NCI-H1694 (cell line): ENCODE data around the gene SIGLEC9.
"Not testable (repeated sequence)": the region's sequence is repeated elsewhere in the genome, so short reads cannot be mapped to it uniquely, and the experiment has no call there.

Experiments
- DNase-seq: peaks from one replicate; lab custom pipeline; 2025; lab: John Stamatoyannopoulos, UW

SIGLEC9 gene

DNA sequence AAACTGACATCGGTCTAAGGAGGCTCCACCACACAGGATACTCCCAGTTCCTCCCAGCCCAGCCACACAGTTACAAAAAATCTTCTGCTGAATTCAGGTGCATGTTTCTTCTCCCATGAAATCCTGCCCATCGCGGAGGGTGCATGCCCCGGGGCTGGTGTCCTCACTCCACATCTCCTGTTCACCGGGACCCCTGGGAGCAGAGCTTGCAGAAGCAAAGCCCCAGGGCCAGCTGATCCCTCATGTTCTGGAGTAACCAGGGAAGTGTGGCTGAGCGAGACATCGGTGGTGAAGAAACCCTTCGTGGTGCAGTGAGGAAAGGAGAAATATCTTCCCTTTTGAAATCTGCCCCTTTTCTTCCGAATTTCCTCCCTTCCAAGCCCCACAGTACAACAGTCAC is 904 bp upstream of the SIGLEC9 start:
- DNase-seq = no peak

DNA sequence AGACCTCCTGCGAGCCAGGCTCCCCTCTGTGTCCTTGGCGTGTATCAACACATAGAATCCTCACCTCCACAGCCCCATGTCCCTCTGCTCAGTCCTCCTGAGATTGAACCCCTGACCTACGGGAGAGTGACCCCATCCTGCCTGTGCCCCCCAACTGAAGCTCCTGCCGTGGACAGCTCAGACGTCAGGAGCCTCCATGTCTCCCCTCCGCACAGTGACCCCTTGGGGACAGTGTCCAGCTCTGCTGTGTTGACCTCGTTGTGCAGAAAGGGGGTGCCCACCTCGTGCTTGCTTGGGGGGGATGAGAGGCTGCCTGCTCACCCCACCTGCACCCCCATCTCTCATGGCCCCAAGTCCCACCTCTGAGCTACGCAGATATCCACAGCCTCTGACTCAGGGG is 490 bp upstream of the SIGLEC9 start:
- DNase-seq = no peak

DNA sequence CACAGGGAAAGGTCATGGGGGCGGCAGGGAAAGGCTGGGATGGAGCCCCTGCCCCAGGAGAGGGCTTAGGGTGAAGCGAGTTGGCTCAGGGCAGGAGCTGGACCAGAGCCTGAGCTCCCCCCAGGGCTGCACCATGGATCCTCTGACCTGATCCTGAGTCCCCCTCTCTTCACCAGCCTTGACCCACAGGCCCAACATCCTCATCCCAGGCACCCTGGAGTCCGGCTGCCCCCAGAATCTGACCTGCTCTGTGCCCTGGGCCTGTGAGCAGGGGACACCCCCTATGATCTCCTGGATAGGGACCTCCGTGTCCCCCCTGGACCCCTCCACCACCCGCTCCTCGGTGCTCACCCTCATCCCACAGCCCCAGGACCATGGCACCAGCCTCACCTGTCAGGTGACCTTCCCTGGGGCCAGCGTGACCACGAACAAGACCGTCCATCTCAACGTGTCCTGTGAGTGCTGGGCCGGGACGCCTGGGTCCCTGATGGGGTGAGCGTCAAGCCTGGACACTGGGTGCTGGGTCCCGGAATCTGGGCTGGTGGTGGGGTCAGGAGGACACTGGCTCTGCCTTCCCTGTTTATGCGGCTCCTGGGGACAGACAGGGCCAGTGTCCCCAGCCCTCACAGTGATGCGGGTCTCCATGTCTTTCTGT is 842 bp downstream of the SIGLEC9 start:
- DNase-seq = no peak

DNA sequence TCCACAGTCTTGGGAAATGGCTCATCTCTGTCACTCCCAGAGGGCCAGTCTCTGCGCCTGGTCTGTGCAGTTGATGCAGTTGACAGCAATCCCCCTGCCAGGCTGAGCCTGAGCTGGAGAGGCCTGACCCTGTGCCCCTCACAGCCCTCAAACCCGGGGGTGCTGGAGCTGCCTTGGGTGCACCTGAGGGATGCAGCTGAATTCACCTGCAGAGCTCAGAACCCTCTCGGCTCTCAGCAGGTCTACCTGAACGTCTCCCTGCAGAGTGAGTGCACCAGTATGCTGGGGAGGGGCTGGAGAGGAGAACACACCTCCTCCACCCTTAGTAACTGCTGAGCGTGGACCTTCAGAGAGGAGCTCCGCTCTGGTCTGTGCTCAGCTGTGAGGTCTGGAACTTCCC is 2.3 kb downstream of the SIGLEC9 start:
- DNase-seq = no peak

DNA sequence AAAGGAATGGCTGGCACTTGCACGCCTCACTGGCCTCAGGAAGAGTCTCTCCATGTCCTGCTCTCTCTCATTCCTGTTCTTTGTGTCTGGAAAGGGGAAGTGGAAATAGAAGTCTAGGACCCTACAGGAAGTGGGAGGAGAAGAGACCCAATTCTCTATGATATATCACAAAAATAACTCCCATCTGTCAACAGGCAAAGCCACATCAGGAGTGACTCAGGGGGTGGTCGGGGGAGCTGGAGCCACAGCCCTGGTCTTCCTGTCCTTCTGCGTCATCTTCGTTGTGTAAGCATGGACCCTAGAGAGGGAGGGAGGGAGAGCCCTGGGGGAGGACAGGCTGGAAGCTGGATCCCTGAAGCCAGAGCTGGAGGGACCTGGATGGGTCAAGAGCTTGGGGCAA is 3.0 kb downstream of the SIGLEC9 start:
- DNase-seq = no peak

DNA sequence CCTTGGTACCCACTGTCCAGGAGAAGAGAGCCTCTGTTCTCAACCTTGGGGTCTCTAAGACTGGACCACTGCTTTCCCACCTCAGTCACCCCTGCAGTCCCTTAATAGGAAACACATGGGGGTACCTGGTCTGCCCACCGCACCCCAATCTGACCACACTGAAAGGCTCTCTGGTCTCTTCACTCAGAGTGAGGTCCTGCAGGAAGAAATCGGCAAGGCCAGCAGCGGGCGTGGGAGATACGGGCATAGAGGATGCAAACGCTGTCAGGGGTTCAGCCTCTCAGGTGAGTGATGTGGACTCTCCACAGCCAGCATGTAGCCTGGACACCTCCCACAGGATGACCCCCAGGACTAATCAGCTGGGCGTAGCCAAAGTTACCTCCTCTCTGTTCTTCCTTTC is 3.5 kb downstream of the SIGLEC9 start:
- no peak for DNase-seq

DNA sequence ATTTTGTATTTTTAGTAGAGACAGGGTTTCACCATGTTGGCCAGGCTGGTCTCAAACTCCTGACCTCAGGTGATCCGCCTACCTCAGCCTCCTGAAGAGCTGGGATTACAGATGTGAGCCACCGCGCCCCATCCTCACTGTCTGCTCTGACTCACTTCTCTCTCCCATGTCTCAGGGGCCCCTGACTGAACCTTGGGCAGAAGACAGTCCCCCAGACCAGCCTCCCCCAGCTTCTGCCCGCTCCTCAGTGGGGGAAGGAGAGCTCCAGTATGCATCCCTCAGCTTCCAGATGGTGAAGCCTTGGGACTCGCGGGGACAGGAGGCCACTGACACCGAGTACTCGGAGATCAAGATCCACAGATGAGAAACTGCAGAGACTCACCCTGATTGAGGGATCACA is 5.0 kb downstream of the SIGLEC9 start:
- DNase-seq = no peak

DNA sequence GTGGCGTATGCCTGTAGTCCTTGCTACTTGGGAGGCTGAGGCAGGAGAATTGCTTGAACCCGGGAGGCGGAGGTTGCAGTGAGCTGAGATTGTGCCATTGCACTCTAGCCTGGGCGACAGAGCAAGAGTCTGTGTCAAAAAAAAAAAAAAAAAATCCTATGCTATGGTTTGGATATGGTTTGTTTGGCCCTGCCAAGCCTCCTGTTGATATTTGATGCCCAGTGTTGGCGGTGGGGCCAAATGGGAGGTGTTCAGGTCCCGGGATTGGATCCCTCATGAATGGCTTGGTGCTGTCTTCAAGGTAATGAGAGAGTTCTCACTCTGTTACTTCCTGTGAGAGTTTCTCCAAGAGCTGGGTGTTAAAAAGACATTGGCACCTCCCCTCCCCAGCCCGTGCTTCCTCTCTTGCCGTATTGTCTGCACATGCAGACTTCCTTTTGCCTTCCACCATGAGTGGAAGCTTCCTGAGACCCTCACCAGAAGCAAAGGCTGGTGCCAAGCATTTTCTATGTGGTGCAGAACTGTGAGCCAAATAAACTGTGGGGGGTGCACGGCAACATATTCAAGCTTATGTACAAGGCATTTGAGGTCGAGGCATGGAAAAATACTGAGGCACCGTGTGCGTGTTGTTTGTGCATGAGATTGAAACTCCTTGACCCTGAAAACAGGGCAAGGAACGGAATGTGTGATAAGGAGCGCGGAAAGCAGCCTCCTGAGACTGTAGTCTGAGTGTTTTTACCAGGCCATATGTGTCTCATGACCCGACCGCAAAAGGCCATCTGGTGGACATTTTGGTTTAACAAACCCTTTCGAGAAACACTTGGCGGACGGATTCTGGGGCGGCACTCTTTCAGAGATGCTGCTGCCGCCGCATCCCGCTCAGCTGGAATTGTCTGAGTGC is 7.3 kb downstream of the SIGLEC9 start:
- no peak for DNase-seq

DNA sequence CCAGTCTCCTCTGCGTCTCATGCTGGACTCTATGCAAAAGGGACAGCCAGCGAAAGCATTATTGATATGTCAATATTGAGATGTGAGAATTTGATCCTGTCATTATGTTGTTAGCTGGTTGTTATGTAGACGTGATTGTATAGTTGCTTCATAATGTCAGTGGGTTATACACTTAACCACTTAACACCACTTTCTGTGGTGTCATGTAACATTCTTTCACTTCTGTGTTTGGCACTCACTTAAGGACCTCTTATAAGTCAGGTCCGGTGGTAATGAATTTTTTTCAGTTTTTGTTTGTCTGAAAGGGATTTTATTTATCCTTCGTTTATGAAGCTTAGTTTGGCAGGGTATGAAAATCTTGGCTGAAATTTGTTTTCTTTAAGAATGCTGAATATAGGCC is 10.3 kb downstream of the SIGLEC9 start:
- no peak for DNase-seq

DNA sequence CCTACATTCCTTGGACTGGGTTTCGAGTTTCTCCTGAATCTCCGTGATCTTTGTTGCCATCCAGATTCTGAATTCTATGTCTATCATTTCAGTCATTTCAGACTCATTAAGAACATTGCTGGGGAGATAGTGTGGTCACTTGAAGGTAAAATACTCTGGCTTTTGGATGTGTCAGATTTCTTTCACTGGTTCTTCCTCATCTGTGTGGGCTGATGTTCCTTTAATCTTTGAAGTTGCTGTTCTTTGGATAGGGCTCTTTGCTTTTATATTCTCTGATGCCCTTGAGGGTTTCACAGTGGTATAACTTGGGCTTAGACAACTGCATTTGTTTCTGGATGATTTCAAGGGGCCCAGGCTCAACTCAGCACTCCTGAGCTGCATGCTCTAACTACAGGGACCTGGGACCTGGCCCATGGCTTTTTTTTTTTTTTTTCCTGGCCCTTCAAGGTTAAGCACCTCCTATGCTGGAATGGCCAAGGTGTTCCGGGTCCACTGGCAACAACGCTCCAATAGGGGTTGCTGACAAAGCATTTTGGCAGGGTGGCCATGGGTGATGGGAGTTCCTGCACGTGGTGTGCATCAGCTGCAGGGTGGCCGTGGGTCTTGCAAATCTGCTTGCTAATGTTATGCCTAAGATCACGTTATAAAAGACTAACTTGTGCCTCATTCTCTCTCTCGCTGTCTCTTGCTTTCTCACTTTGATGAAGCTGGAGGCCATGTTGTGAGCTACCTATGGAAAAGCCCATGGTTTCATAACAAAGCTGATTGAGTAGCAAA is 11.5 kb downstream of the SIGLEC9 start:
- no peak for DNase-seq

DNA sequence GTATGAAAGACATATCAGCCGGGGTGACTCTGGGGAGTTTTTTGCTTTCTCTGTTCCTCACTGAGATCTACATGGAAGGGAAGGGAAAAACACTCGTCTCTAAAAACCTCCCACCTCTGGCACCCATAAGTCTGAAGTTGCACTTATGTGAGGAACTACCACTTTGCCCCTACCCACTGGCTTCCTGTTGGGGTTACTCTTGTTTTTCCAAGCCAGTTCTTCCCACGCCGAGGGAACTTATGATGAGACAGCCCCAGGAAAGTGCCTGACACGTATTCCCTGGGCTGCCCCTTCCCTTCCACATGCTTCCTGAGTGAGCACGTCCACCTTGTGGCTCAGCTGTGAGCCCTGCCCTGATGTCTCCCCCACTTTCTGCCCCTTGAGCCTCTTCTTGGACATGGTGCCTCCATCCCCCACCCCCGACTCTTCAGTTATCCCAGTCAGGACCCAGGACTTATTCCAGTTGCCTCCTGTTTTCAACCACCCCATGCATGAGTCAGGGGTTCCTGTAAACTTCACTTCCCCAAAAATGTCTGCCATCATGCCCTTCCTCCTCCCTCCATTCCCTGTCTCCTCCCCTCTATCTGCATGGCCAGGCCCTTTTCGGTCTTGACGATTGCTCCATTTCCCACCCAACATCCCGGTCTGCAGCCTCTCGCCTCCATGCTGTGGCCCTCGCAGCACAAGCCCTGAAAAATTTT is 12.3 kb downstream of the SIGLEC9 start:
- no peak for DNase-seq

DNA sequence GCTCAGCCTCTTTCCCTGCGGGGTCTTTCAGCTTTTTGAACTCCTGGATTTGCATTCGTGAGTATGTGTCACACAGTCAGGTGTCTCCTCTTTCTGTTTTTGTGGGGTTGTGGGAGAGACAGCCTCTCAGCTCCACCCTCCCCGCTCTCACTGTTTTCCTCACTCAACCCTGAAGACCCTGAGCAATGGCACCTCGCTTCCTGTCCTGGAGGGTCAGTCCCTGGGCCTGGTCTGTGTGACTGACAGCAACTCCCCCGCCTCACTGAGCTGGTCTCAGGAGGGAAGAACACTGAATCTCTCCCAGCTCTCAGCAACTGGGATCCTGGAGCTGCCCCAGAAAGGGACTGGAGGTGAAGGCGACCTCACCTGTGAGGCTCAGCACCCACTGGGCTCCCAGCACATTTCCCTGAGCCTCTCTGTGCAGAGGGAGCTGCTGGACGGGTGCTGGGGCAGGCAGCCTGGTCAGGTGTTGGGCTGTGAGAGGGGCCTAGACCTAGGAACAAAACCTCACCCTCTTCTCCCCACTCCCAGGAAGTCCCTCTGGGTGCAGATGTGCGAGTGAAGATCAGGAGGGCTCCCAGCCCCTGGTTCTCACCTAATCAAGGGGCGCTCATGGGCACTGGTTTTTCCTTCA is 13.2 kb downstream of the SIGLEC9 start:
- no peak for DNase-seq

DNA sequence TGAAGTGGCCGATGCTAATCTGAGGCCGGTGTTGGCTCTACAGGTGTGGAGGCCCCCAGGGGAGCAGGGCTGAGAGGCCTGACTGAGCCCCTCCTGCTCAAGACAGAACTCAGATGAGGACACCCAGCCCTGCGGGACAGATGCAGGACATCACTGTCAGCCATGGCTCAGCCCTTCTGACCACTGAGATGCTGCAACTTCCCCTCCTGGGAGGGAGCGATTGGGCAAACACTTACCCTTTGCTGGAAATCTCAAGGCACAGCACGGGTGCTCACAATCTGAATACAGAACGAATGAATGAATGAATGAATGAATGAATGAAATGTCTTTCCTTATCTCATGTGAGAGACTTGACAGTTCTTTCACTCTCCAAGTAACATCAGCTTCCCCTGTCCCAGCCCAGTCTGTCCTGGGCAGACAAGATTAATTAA is 13.9 kb downstream of the SIGLEC9 start:
- DNase-seq = no peak

DNA sequence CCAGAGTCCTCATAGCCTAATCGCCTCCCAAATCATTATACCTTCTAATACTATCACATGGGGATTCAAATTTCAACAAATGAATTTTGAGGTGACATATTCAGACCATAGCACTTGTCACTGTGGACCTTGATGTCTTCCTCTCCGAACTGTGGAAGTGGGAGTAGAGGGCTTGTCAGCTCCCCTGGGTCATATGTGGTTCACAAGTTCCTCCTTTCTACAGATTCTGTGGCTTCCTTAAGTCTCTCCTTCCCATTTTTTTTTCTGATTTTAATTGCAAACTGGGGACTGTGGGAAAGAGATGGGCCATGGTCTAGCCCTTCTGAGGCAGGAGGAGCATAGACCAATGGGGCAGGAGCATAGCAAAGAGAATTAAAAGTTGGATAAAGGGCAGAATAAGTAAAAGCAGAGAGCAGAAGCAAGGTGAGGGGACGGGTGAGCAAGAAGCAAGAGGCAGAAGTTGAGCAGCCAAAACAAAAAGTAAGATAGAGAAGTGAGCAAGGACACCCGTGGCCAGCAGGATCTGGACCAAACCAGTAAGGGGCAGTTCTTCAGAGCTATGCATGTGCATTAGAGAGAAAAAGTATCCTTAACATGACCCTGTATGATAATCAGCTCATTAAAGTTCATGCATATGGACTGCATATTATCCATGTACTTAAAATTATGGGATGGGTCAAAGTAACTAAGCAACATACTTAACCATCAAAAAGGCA is 14.8 kb downstream of the SIGLEC9 start:
- DNase-seq = no peak

DNA sequence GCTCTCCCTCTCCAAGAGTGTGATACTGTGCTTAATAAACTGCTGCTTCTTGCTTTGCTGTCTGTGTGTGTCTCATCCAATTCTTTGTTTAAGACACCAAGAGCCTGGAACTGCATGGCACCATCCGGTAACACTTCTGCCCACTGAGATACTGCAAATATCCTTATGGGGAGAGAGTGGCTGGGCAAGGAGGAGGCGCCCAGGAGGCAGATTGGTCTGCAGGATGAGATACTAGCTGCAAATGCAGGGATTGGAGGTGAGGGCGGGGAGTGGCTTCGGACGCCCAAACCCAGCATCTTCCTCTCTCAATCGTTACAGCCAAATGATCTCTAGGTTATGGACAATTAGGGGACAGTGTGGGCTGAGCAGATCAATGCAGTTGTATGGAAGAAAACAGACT is 15.7 kb downstream of the SIGLEC9 start:
- DNase-seq = no peak

DNA sequence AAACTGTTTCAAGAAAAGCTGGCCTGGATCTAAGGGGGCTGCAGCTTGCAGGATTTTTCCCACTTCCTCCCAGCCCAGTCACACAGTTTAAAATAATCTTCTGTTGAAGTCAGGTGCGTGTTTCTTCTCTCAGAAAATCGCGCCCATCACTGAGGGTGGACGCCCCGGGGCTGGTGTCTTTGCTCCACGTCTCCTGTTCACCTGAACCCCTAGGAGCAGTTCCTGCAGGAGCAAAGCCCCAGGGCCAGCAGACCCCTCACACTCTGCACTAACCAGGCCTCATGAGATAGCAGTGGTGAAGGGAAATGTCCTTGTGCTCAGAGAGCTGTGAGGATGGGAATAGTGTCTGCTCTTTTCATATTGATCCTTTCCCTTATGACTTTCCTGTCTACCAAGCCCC is 16.5 kb downstream of the SIGLEC9 start:
- no peak for DNase-seq

DNA sequence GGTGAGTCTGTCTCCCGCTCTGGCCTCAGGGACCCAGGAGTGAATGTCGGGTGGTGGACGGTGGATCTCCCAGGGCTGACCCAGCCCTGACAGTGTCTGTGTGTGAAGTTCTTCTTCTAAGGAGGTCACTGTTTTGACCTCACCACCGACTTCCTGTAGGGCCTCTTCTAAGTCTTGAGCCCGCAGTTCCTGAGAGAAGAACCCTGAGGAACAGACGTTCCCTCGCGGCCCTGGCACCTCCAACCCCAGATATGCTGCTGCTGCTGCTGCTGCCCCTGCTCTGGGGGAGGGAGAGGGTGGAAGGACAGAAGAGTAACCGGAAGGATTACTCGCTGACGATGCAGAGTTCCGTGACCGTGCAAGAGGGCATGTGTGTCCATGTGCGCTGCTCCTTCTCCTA is 17.4 kb downstream of the SIGLEC9 start, which contains the start of gene SIGLEC7:
SIGLEC7 (plus strand) TSS at position 183 of the 400 bp plus-strand sequence; CDS start at position 252, 69 bp downstream.
- DNase-seq = no peak

DNA sequence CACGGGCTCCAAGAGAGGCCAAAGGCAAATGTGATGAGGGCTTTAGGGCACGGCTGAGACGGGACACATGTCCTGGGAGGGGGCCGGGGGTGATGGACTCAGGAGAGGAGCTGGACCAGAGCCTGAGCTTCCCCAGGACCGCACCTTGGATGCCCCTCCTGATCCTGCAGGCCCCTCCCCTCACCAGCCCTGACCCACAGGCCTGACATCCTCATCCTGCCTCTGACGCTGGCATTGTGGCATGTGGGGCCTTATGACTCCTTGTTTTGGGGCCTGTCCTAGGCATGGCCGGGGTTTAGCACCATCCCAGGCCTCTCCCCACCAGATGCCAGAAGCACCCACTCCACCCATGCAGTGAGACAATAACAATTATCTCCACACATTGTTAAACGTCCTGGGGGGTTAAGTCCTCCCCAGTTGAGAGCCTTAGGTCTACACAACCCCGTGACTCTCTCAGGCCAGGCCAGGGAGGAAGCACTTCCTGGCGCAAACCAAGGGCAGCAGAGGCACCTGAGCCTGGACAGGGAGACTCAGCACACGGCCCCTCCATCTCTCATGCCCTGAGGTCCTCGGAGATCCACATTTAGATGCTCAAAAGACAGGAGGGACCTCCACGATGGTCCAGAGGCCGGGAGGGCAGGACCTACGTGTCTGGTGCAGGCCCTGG is 18.2 kb downstream of the SIGLEC9 start:
- DNase-seq = not testable (repeated sequence)

DNA sequence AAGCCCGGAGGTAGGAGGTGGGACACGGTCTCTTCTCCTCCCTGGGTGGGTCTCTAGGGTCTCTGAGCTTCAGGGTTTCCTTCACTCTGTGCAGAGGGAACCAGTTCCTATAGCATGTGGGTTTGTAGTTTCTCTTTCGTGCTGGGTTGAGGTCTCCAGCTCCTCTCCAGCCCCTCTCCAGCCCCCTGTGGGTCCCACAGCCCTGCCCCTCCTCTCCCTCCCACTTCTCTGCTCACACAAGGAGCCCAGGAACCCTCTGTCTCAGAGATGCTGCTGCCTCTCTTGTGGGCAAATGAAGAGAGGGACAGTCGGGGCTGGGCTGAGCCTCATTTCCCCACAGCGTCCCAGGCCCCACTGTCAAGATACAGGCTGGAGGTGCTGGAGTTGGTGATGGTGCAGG is 18.8 kb downstream of the SIGLEC9 start:
- no peak for DNase-seq

DNA sequence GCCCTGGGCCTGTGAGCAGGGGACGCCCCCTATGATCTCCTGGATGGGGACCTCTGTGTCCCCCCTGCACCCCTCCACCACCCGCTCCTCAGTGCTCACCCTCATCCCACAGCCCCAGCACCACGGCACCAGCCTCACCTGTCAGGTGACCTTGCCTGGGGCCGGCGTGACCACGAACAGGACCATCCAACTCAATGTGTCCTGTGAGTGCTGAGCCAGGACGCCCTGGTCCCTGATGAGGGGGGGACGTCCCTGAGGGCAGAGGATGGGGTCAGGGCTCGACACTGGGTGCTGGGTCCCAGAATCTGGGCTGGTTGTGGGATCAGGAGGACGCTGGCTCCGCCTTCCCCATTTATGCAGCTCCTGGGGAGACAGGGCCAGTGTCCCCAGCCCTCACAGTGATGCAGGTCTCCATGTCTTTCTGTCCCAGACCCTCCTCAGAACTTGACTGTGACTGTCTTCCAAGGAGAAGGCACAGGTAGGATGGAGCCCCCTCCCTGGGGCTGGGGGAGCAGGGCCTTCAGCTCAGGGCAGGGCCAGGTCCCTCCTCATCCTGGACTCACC is 19.9 kb downstream of the SIGLEC9 start:
- no peak for DNase-seq
